ENCODE measurements around the gene STIM1. TPM values are rescaled to one million over a fixed set of nuclear protein-coding genes. Genes with fewer than 3 reads are reported as not detected.
"Not testable (repeated sequence)": the region's sequence is repeated elsewhere in the genome, so short reads cannot be mapped to it uniquely, and the experiment has no call there.

Gene STIM1
- total RNA-seq, 2 experiments from 2014 or later: 111 to 113 TPM

GRCh38 chr11:3892156-3892555, 36.7 kb downstream of the STIM1 start:
- no peak overlapping the region for H3K27ac Mint-ChIP-seq
- no peaks in the 10 kb centered on the region for H3K9me3 Mint-ChIP-seq
- H3K4me3 Mint-ChIP-seq: no peak overlapping the region
- no peaks in the 10 kb centered on the region for H3K27me3 Mint-ChIP-seq
- H3K36me3 Mint-ChIP-seq (ENCODE audit: low read depth): peaks cover 24% of the 10 kb centered on the region
- no peak for DNase-seq
- ChIA-PET POLR2A (no interaction called here), CTCF (no interaction called here)
- H3K4me1 Mint-ChIP-seq: peaks cover 28% of the 10 kb centered on the region

GRCh38 chr11:3893311-3893710, 37.8 kb downstream of the STIM1 start:
- ChIA-PET POLR2A (interaction anchor here (0.6 kb wide), 1 partner anchor 190 kb away, joined by 3 read pairs; no protein-coding TSS in a partner anchor), CTCF (no interaction called here)
- H3K4me1 Mint-ChIP-seq: peaks cover 28% of the 10 kb centered on the region
- H3K27ac Mint-ChIP-seq: no peak overlapping the region
- no peaks in the 10 kb centered on the region for H3K27me3 Mint-ChIP-seq
- no peak overlapping the region for H3K4me3 Mint-ChIP-seq
- no peaks in the 10 kb centered on the region for H3K9me3 Mint-ChIP-seq
- DNase-seq: no peak
- H3K36me3 Mint-ChIP-seq (ENCODE audit: low read depth): peaks cover 24% of the 10 kb centered on the region

DNA sequence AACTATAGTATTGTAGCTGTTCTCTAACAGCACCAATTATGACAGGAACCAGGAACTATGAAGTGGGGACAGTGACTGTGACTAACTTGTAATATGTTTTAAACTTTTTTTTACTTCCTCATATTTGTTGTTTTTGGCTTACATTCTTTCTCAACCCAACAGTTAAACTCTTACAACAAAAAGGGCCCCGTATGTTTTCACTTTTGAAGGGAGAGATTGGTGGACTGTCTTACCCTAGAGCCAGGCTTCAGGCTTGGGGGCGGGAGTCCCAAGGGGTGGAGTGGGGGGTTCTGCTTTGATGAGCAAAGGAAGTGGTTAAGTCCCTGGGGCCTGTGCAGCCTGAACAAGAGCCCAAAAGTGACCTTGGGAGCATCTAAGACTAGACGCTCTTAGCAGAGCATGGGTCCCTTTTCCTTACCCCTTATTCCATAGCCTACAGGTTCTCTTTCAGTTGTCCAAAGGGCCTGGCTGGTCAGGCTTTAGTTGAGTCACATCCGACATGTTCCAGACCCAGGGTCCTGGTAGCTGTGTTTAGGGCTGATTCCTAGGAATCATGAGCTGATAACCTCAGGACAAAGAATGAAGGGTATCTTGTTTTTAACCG, 38.8 kb downstream of the STIM1 start:
- no peak for DNase-seq
- peaks cover 21% of the 10 kb centered on the region for H3K36me3 Mint-ChIP-seq (ENCODE audit: low read depth)
- no peaks in the 10 kb centered on the region for H3K9me3 Mint-ChIP-seq
- no peak overlapping the region for H3K27ac Mint-ChIP-seq
- peaks cover 25% of the 10 kb centered on the region for H3K4me1 Mint-ChIP-seq
- H3K4me3 Mint-ChIP-seq: no peak overlapping the region
- no peaks in the 10 kb centered on the region for H3K27me3 Mint-ChIP-seq
- CTCF ChIA-PET: interaction anchor here (2.9 kb wide), 1 partner anchor 40 kb away, joined by 11 read pairs; the partner anchor contains the start of gene STIM1
- POLR2A ChIA-PET: interaction anchor here (0.6 to 1.5 kb wide), 3 partner anchors 39 to 191 kb away, joined by 3 to 5 read pairs (median 3); partner anchors contain the start of gene STIM1

DNA sequence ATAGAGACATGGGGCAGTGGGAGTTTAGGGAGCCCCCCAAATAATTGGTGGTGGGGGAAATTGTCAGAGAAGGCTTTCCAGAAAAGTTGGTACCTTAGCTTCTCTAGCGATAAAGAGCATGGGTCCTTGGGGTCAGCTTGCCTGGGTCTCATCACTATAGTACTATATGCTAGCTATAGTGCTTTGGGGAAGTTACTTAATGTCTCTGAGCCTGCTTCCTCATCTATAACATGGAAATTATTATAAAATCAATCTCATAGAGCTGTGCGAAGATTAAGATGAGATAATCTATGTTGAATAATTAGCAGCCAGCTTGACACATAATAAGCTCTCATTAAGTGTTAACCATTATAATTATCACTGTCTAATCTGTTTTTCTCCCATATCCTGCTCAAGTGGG, 41.2 kb downstream of the STIM1 start:
- Mint-ChIP-seq H3K36me3 (ENCODE audit: low read depth) (peaks cover 19% of the 10 kb centered on the region), H3K4me3 (no peak overlapping the region), H3K27me3 (no peaks in the 10 kb centered on the region), H3K27ac (no peak overlapping the region), H3K4me1 (peaks cover 25% of the 10 kb centered on the region), H3K9me3 (no peaks in the 10 kb centered on the region)
- ChIA-PET POLR2A (no interaction called here), CTCF (interaction anchor here (1.1 to 2.9 kb wide), 3 partner anchors 15 to 175 kb away, joined by 3 to 11 read pairs (median 3); partner anchors contain the start of gene STIM1)
- DNase-seq: no peak

DNA sequence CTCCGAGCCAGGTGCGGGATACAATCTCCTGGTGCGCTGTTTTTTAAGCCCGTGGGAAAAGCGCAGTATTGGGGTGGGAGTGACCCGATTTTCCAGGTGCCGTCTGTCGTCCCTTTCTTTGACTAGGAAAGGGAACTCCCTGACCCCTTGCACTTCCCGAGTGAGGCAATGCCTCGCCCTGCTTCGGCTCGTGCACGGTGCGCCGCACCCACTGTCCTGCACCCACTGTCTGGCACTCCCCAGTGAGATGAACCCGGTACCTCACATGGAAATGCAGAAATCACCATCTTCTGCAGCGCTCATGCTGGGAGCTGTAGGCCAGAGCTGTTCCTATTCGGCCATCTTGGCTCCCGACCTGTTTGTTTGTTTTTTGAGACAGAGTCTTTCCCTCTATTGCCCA, 44.8 kb downstream of the STIM1 start:
- peaks cover 41% of the 10 kb centered on the region for H3K4me1 Mint-ChIP-seq
- CTCF ChIA-PET; H3K36me3 Mint-ChIP-seq (ENCODE audit: low read depth); H3K27me3 Mint-ChIP-seq; DNase-seq; H3K4me3 Mint-ChIP-seq; H3K9me3 Mint-ChIP-seq; H3K27ac Mint-ChIP-seq: not testable (repeated sequence)
- POLR2A ChIA-PET: interaction anchor here (1.7 to 3.5 kb wide), 2 partner anchors 45 to 59 kb away, joined by 5 to 14 read pairs; partner anchors contain the start of genes RHOG and STIM1

DNA sequence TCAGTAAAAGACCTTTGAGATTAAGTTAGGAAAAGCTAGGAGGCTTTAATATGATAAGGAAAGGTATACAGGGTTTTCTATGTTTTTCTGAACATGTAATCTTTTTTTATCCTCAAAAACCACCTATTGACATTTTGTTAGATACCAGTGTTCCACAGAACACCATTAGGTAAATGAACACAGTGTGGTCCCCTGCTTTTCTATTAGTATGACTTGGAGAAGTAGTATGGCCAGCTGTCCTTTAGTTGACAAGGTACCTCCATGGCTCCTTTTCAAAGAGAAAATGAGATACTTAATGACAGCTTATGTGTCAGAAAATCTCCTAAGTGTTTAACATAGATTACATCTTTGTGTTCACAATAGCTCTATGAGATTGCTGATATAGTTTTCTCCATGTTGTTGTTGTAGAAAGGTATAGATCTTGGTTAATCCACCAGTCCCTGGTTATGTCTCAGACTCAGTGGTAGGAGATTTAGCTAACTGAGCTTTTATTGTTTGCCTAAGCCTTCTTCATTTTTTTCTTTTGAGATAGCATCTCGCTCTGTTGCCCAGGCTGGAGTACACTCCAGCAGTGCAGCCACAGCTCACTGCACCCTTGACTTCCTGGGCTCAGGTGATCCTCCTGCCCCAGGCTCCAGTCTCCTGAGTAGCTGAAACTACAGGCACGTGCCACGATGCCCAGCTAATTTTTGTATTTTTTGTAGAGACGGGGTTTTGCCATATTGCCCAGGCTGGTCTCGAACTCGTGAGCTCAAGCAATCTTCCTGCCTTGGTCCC, 46.0 kb downstream of the STIM1 start:
- H3K27me3 Mint-ChIP-seq: no peaks in the 10 kb centered on the region
- DNase-seq: no peak
- ChIA-PET POLR2A (interaction anchor here (1.7 to 3.5 kb wide), 3 partner anchors 41 to 60 kb away, joined by 5 to 14 read pairs (median 6); partner anchors contain the start of genes RHOG and STIM1), CTCF (interaction anchor here (1.2 to 3.3 kb wide), 4 partner anchors 10 to 171 kb away, joined by 3 to 18 read pairs (median 6); partner anchors contain the start of gene STIM1)
- H3K36me3 Mint-ChIP-seq (ENCODE audit: low read depth): no peaks in the 10 kb centered on the region
- H3K9me3 Mint-ChIP-seq: no peaks in the 10 kb centered on the region
- H3K4me1 Mint-ChIP-seq: peaks cover 50% of the 10 kb centered on the region
- H3K27ac Mint-ChIP-seq: no peak overlapping the region
- no peak overlapping the region for H3K4me3 Mint-ChIP-seq

GRCh38 chr11:3902441-3902840, 47.0 kb downstream of the STIM1 start:
- no peak overlapping the region for H3K27ac Mint-ChIP-seq
- no peak overlapping the region for H3K4me3 Mint-ChIP-seq
- POLR2A ChIA-PET: interaction anchor here (2.6 to 3.5 kb wide), 2 partner anchors 40 to 47 kb away, joined by 6 to 14 read pairs; partner anchors contain the start of gene STIM1
- no peaks in the 10 kb centered on the region for H3K9me3 Mint-ChIP-seq
- H3K27me3 Mint-ChIP-seq: no peaks in the 10 kb centered on the region
- peaks cover 59% of the 10 kb centered on the region for H3K4me1 Mint-ChIP-seq
- no peaks in the 10 kb centered on the region for H3K36me3 Mint-ChIP-seq (ENCODE audit: low read depth)
- no peak for DNase-seq
- CTCF ChIA-PET: interaction anchor here (2.5 to 3.3 kb wide), 2 partner anchors 48 to 170 kb away, joined by 8 to 18 read pairs; partner anchors contain the start of gene STIM1

GRCh38 chr11:3903207-3903896, 47.9 kb downstream of the STIM1 start:
- ChIA-PET POLR2A (interaction anchor here (1.2 to 3.5 kb wide), 3 partner anchors 39 to 170 kb away, joined by 3 to 14 read pairs (median 6); partner anchors contain the start of gene STIM1), CTCF (interaction anchor here (1.5 to 3.3 kb wide), 3 partner anchors 49 to 169 kb away, joined by 4 to 18 read pairs (median 8); partner anchors contain the start of genes RHOG and STIM1)
- no peaks in the 10 kb centered on the region for H3K9me3 Mint-ChIP-seq
- no peak for DNase-seq
- peaks cover 64% of the 10 kb centered on the region for H3K4me1 Mint-ChIP-seq
- no peaks in the 10 kb centered on the region for H3K36me3 Mint-ChIP-seq (ENCODE audit: low read depth)
- H3K4me3 Mint-ChIP-seq: no peak overlapping the region
- no peaks in the 10 kb centered on the region for H3K27me3 Mint-ChIP-seq
- H3K27ac Mint-ChIP-seq: no peak overlapping the region

DNA sequence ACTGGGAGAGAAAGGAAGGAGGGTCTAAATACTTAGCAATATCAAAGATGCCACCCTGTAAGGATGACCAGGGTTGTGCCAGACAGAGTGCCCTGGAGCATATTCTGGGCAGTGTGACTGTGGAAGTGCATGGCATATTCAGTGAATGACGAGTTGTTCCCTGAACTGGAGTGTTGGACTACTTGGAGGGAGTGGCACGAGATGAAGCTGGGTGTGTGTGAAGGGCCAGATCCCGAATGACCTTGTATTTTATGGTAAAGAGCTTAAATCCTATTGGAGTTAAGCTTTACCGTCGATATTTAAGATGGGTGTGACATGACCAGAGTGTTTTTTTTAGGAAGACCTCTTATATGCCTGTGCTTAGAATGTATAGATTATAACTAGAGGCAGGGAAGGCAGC, 48.8 kb downstream of the STIM1 start:
- H3K27me3 Mint-ChIP-seq: no peaks in the 10 kb centered on the region
- no peak overlapping the region for H3K4me3 Mint-ChIP-seq
- ChIA-PET POLR2A (interaction anchor here (1.2 to 3.2 kb wide), 3 partner anchors 50 to 169 kb away, joined by 3 to 13 read pairs (median 5); partner anchors contain the start of genes RHOG and STIM1), CTCF (interaction anchor here (0.7 to 3.7 kb wide), 4 partner anchors 9 to 169 kb away, joined by 3 to 24 read pairs (median 10); partner anchors contain the start of genes RHOG and STIM1)
- no peaks in the 10 kb centered on the region for H3K9me3 Mint-ChIP-seq
- H3K4me1 Mint-ChIP-seq: peaks cover 66% of the 10 kb centered on the region
- no peak overlapping the region for H3K27ac Mint-ChIP-seq
- no peaks in the 10 kb centered on the region for H3K36me3 Mint-ChIP-seq (ENCODE audit: low read depth)
- no peak for DNase-seq

DNA sequence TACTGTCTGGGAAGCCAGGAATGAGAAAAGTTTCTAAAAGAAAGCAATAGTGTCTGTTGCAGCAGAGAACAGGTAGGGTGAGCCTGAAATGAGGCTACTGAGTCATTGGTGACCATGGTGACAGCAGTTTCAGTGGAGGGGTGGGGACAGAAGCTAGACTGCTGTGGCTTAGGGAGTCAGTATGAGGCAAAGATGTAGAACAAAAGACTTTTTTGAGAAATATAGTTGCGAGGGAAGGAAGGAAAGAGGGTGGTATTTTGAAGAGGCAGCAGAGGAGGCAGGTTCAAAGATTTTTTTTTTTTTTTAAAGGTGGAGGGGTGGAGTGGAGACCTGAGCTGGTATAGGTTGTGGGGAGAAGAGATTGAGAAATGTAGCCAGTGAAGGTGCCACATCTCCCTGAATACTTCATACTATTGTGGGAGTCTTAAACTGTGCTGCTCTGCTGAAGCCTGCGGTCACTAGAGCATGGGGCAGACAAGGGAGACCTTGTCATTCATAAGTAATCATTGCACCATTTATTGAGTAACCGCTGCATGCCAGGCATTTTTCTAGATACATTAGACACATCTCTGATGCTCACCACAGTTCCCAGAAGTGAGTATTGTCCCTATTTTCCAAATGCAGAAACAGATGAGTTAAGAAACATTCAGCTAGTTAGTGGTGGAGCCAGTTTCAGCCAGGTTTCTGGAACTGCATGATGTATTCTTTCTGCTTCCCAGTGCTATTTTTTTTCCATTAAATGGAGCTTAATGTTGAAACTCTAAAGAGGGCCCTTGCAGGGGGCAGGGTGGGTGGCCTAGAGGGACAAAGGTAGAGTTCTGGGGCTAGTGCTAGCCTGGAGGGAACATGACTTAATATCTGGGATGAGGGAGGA, 49.9 kb downstream of the STIM1 start:
- no peak overlapping the region for H3K4me3 Mint-ChIP-seq
- H3K4me1 Mint-ChIP-seq: peaks cover 68% of the 10 kb centered on the region
- H3K27ac Mint-ChIP-seq: peak overlapping the region; percentile 54
- POLR2A ChIA-PET: interaction anchor here (0.8 to 3.2 kb wide), 7 partner anchors 8 to 64 kb away, joined by 3 to 13 read pairs (median 3); partner anchors contain the start of genes RHOG and STIM1
- no peaks in the 10 kb centered on the region for H3K27me3 Mint-ChIP-seq
- DNase-seq: peak; percentile 70
- CTCF ChIA-PET: interaction anchor here (1.0 to 3.7 kb wide), 7 partner anchors 13 to 168 kb away, joined by 3 to 24 read pairs (median 4); partner anchors contain the start of gene STIM1
- H3K9me3 Mint-ChIP-seq: no peaks in the 10 kb centered on the region
- no peaks in the 10 kb centered on the region for H3K36me3 Mint-ChIP-seq (ENCODE audit: low read depth)

GRCh38 chr11:3906166-3906565, 50.7 kb downstream of the STIM1 start:
- Mint-ChIP-seq H3K36me3 (ENCODE audit: low read depth) (no peaks in the 10 kb centered on the region), H3K4me1 (peaks cover 67% of the 10 kb centered on the region), H3K27ac (no peak overlapping the region), H3K9me3 (no peaks in the 10 kb centered on the region), H3K27me3 (no peaks in the 10 kb centered on the region), H3K4me3 (no peak overlapping the region)
- ChIA-PET POLR2A (interaction anchor here (1.0 to 3.2 kb wide), 5 partner anchors 31 to 65 kb away, joined by 3 to 13 read pairs (median 3); partner anchors contain the start of genes RHOG and STIM1), CTCF (interaction anchor here (1.0 to 3.7 kb wide), 6 partner anchors 12 to 167 kb away, joined by 3 to 24 read pairs (median 4); partner anchors contain the start of gene STIM1)
- DNase-seq: no peak

Measured in activated CD4-positive, alpha-beta memory T cell treated with anti-CD3 and anti-CD28 coated beads, Interleukin-2, amount 10 ng/mL, durations not matched to agents 7 days and 5 days (primary cell).